ENCODE results near the gene RAPGEF6.
"Not testable (repeated sequence)": the region's sequence is repeated elsewhere in the genome, so short reads cannot be mapped to it uniquely, and the experiment has no call there.

Gene RAPGEF6

GRCh38 chr5:131419877-131420276 is 215.2 kb downstream of the RAPGEF6 start:
- DNase-seq, result no peak

- no peak for DNase-seq
Measured at GRCh38 chr5:131418846-131419245, 216.2 kb downstream of the RAPGEF6 start.

GRCh38 chr5:131417240-131417869 is 217.7 kb downstream of the RAPGEF6 start:
- DNase-seq, result peak; percentile 79

GRCh38 chr5:131416729-131417128 is 218.3 kb downstream of the RAPGEF6 start:
- no peak for DNase-seq

GRCh38 chr5:131413605-131414559 is 221.1 kb downstream of the RAPGEF6 start:
- peak; percentile 13 to 23 for DNase-seq

GRCh38 chr5:131406975-131407638 is 227.9 kb downstream of the RAPGEF6 start:
- no peak for DNase-seq

GRCh38 chr5:131406076-131406475 is 229.0 kb downstream of the RAPGEF6 start:
- DNase-seq, result no peak

- no peak for DNase-seq
Measured at GRCh38 chr5:131405674-131406073, 229.4 kb downstream of the RAPGEF6 start.

GRCh38 chr5:131400585-131400984 is 234.4 kb downstream of the RAPGEF6 start:
- DNase-seq, result no peak

- DNase-seq, result not testable (repeated sequence)
Measured at GRCh38 chr5:131399007-131399406, 236.0 kb downstream of the RAPGEF6 start.

GRCh38 chr5:131396630-131397273 is 238.3 kb downstream of the RAPGEF6 start:
- no peak for DNase-seq

- DNase-seq, result no peak
Measured at GRCh38 chr5:131396015-131396414, 239.0 kb downstream of the RAPGEF6 start.

- DNase-seq, result no peak
Measured at GRCh38 chr5:131394128-131394527, 240.9 kb downstream of the RAPGEF6 start.

GRCh38 chr5:131393498-131393968 is 241.5 kb downstream of the RAPGEF6 start:
- no peak for DNase-seq

- no peak for DNase-seq
Measured at GRCh38 chr5:131392466-131393095, 242.4 kb downstream of the RAPGEF6 start.

GRCh38 chr5:131389869-131390265 is 245.2 kb downstream of the RAPGEF6 start:
- no peak for DNase-seq

GRCh38 chr5:131389096-131389868 is 245.7 kb downstream of the RAPGEF6 start:
- no peak for DNase-seq

- no peak for DNase-seq
Measured at GRCh38 chr5:131387255-131387654, 247.8 kb downstream of the RAPGEF6 start.

GRCh38 chr5:131386779-131387178 is 248.2 kb downstream of the RAPGEF6 start:
- no peak for DNase-seq

- no peak for DNase-seq
Measured at GRCh38 chr5:131386124-131386523, 248.9 kb downstream of the RAPGEF6 start.

- DNase-seq, result no peak
Measured at GRCh38 chr5:131384616-131385214, 250.3 kb downstream of the RAPGEF6 start.
